Activated CD8-positive, alpha-beta memory T cell treated with anti-CD3 and anti-CD28 coated beads, Interleukin-2, amount 50 U/mL, for 1 hour (primary cell): ENCODE measurements around the gene SLC25A45.
A peak's percentile ranks its signal among the peaks of the same experiment; 100 is the strongest.

Source experiments
- DNase-seq: peaks from one replicate; pipeline ENCODE4 v3.0.0-alpha.2; 2020; ENCODE audit errors: extremely low read depth

Gene SLC25A45

GRCh38 chr11:65382033-65382803, at the start of gene SLC25A45:
Gene SLC25A45 (minus strand): TSS chr11:65382646. CDS start chr11:65381951, 695 bp downstream.
- peak; percentile 91 for DNase-seq

- no peak for DNase-seq
Measured at GRCh38 chr11:65431451-65432099, 49.1 kb upstream of the SLC25A45 start.

- DNase-seq = no peak
Measured at GRCh38 chr11:65430406-65431217, 48.2 kb upstream of the SLC25A45 start.

- no peak for DNase-seq
Measured at GRCh38 chr11:65429724-65430405, 47.4 kb upstream of the SLC25A45 start.

GRCh38 chr11:65429068-65429681, 46.7 kb upstream of the SLC25A45 start:
- DNase-seq = no peak

- DNase-seq = no peak
Measured at GRCh38 chr11:65428578-65429067, 46.2 kb upstream of the SLC25A45 start.

- DNase-seq = no peak
Measured at GRCh38 chr11:65427691-65428577, 45.5 kb upstream of the SLC25A45 start.

GRCh38 chr11:65426839-65427690, 44.6 kb upstream of the SLC25A45 start:
- no peak for DNase-seq

GRCh38 chr11:65425971-65426838, 43.8 kb upstream of the SLC25A45 start:
- DNase-seq = no peak

GRCh38 chr11:65425105-65425970, 42.9 kb upstream of the SLC25A45 start:
- peak; percentile 87 for DNase-seq

GRCh38 chr11:65424205-65425104, 42.0 kb upstream of the SLC25A45 start:
- no peak for DNase-seq

GRCh38 chr11:65423516-65424204, 41.2 kb upstream of the SLC25A45 start:
- DNase-seq = no peak

GRCh38 chr11:65422633-65423515, 40.4 kb upstream of the SLC25A45 start, which contains the start of gene NEAT1:
Gene NEAT1 (plus strand): TSS chr11:65422798.
- peak; percentile 88 for DNase-seq
